Thyroid gland (tissue), 4 donors: ENCODE measurements around the gene NTN1. TPM values are rescaled to one million over a fixed set of nuclear protein-coding genes. Genes with fewer than 3 reads are reported as not detected.

Experiments used
- DNase-seq, 2 donors: peaks; one replicate each; pipeline ENCODE4 v3.0.0-alpha.2; 2019
- H3K27ac ChIP-seq, 3 donors: fragments of 200-600 bp; sonication (generic); 1 replicate in 2 of 3; 2 replicates in 1 of 3; pipeline ENCODE4 v1.5.1; 2016 to 2019; ENCODE audit warnings: mild to moderate bottlenecking in 1 of 3, moderate library complexity in 1 of 3
- H3K27me3 ChIP-seq: fragments of 200-600 bp; sonication (generic); one replicate; pipeline ENCODE4 v1.5.1; 2019
- H3K36me3 ChIP-seq, 2 donors: fragments of 200-600 bp; sonication (generic); one replicate each; pipeline ENCODE4 v1.5.1; 2016 to 2019
- H3K4me1 ChIP-seq, 2 donors: fragments of 200-600 bp; sonication (generic); one replicate each; pipeline ENCODE4 v1.5.1; 2017 to 2019
- H3K4me3 ChIP-seq, 3 donors: fragments of 200-600 bp; sonication (generic); replicated peaks in 1 of 3; 1 replicate in 2 of 3; 2 replicates in 1 of 3; pipeline ENCODE4 v1.5.1; 2016; ENCODE audit warnings: mild to moderate bottlenecking in 1 of 3
- H3K9me3 ChIP-seq: fragments of 200-600 bp; sonication (generic); one replicate; pipeline ENCODE4 v1.5.1; 2017
- POLR2A ChIP-seq, 2 donors: fragments of 450-650 bp; IDR thresholded peaks; one replicate each; pipeline ENCODE4 v1.6.1; 2017; ENCODE audit warnings: antibody characterized with exemption in 2 of 2, mild to moderate bottlenecking in 2 of 2, moderate library complexity in 1 of 2
- WGBS, 2 donors: methylation state at CpG; one replicate each; pipeline ENCODE4 v1.1.5; 2017; 5-methylcytosine and 5-hydroxymethylcytosine counted together
- intact Hi-C: fragments of 100-400 bp; cut with DNase I; formaldehyde crosslinking; loops from one replicate; pipeline ENCODE4 v1.15.1; 2023
- small RNA-seq: library from RNA; depleted of rRNA; stranded (forward); fragments of <200 nt; gene quantifications from one replicate; pipeline ENCODE3, GENCODE V24; 2016
- total RNA-seq, 4 donors: library from RNA; depleted of rRNA; stranded (reverse); fragments of >200 nt; gene quantifications; one replicate each; pipeline ENCODE4 v1.2.3, GENCODE V29; 2016
- TF ChIP-seq, protein P1 (sequence below), 6 experiments: fragments of 200-600 bp in 3 of 6; fragments of 450-650 bp in 3 of 6; sonication (generic) in 3 of 6; IDR thresholded peaks; one replicate each; pipeline ENCODE4 v1.5.1; 2016 to 2019; ENCODE audit warnings: antibody characterized with exemption in 6 of 6, mild to moderate bottlenecking in 2 of 6, inconsistent platforms in 1 of 6, moderate library complexity in 1 of 6

Gene NTN1
- total RNA-seq, 4 donors from 2014 or later = 4.1 to 9.2 (median 7.1) TPM

DNA sequence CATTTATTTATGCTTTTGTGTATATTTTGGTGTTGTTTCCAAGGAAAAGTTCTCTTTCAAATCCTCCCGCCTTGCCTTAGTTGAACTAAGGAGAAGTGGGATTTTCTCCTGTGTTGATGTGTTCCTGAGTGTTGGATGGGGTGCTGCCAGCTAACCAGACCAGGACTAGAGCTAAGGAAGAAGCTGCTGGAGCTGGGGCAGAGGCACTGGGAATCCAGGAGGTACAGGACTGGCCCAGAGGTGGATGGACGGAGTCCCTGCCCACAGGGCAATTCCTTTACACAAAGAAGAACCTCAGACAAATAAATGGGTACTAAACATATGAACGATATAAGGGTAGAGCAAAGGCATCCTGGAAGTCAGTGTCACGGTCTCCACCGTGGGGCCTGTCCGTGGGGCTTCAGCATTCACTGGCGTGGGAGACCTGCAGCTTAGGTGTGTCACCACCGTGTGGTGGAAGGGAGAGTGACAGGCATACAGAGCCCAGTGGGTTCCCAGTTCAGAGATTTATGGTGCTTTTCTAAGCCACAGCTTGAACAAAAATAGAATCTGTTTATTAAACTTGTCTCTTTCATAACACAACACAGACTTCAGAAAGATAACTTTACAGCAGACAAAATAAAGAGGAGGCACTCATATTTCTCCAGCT lies 270.7 kb downstream of the NTN1 start:
- intact Hi-C loops = no loop called here
- WGBS, 2 donors = 35 to 47% methylated on average over 8 of the region's 8 CpGs
- Histone ChIP-seq H3K4me3 (no peak overlapping the region), H3K36me3 (no peaks in the 10 kb centered on the region), H3K9me3 (no peaks in the 10 kb centered on the region), H3K27ac (no peak overlapping the region), H3K27me3 (no peaks in the 10 kb centered on the region), H3K4me1 (peaks cover 3 to 6% of the 10 kb centered on the region in 2 donors)
- DNase-seq = peak; percentile 32 to 45
- no peak for TF ChIP-seq POLR2A (IDR thresholded peaks at IDR 0.05)
- TF ChIP-seq, protein P1, sequence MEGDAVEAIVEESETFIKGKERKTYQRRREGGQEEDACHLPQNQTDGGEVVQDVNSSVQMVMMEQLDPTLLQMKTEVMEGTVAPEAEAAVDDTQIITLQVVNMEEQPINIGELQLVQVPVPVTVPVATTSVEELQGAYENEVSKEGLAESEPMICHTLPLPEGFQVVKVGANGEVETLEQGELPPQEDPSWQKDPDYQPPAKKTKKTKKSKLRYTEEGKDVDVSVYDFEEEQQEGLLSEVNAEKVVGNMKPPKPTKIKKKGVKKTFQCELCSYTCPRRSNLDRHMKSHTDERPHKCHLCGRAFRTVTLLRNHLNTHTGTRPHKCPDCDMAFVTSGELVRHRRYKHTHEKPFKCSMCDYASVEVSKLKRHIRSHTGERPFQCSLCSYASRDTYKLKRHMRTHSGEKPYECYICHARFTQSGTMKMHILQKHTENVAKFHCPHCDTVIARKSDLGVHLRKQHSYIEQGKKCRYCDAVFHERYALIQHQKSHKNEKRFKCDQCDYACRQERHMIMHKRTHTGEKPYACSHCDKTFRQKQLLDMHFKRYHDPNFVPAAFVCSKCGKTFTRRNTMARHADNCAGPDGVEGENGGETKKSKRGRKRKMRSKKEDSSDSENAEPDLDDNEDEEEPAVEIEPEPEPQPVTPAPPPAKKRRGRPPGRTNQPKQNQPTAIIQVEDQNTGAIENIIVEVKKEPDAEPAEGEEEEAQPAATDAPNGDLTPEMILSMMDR (IDR thresholded peaks at IDR 0.05) = peak in 5 of 6 experiments; percentile 35 to 68 (median 51)

DNA sequence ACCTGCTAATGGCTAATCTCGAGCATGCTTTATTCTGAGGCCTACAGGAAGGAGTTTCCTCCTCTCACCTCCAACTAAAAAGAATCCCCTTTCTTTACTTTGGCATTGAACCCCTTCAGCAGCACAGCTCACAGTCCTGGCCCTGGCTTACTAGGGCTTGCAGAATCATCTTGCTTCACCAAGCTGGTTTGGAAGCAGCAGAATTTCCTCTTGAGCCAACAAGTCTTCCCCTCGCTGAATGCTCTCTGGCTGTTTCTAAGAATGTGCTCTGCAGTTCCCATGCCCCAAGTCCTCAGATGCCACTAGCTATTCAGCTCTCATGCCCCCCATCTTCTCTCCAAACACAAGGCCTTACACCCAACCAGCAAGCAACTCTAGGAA lies 271.2 kb downstream of the NTN1 start:
- H3K4me3 ChIP-seq = no peak overlapping the region
- H3K4me1 ChIP-seq = peaks cover 3 to 6% of the 10 kb centered on the region in 2 donors
- no peak overlapping the region for H3K27ac ChIP-seq
- no peak for TF ChIP-seq POLR2A (IDR thresholded peaks at IDR 0.05)
- TF ChIP-seq, protein P1 (IDR thresholded peaks at IDR 0.05) = no peak
- WGBS, 2 donors = 87 to 90% methylated on average over 2 of the region's 2 CpGs
- intact Hi-C loops = no loop called here
- no peaks in the 10 kb centered on the region for H3K36me3 ChIP-seq
- H3K9me3 ChIP-seq = no peaks in the 10 kb centered on the region
- H3K27me3 ChIP-seq = no peaks in the 10 kb centered on the region
- DNase-seq = no peak

Small RNA genes within 50 kb of the gene (small RNA-seq; reads per million reads assigned to genes)
- not detected for gene AC005695.3

Other genes starting within 250 kb of the NTN1 start
- 10 to 100 TPM in 2 of 4 donors, 1 to 10 TPM in 2; 2.4 to 18.6 (median 11.8) TPM for gene MFSD6L, start 222.1 kb upstream of the NTN1 start, total RNA-seq
- gene PIK3R6, start 153.8 kb upstream of the NTN1 start, total RNA-seq = under 1 TPM in 1 of 4 donors, not detected in 3; 0.22 TPM
- 10 to 100 TPM in 1 of 4 donors, 1 to 10 TPM in 3; 2.3 to 10.6 (median 5.1) TPM for gene PIK3R5, start 55.8 kb upstream of the NTN1 start, total RNA-seq